GM21825 (cell line): ENCODE data around the gene AMELX.

Source experiments
- ATAC-seq: cut with Tn5 transposase; IDR thresholded peaks from one replicate; pipeline ENCODE4 v1.9.1; 2021; ENCODE audit warnings: mild to moderate bottlenecking, moderate library complexity; ENCODE audit not compliant: unreplicated experiment

Gene AMELX

GRCh38 chrX:11305641-11306040 lies 12.4 kb downstream of the AMELX start:
- ATAC-seq: no peak

GRCh38 chrX:11309220-11309619 lies 16.0 kb downstream of the AMELX start:
- ATAC-seq: no peak

- ATAC-seq: no peak
These were observed 18.5 kb downstream of the AMELX start for GRCh38 chrX:11311706-11312105.

- ATAC-seq: no peak
These were observed 26.8 kb downstream of the AMELX start for GRCh38 chrX:11319806-11320520.

- ATAC-seq: no peak
These were observed 28.8 kb downstream of the AMELX start for GRCh38 chrX:11321986-11322385.

GRCh38 chrX:11328134-11328533 lies 34.9 kb downstream of the AMELX start:
- ATAC-seq: no peak

- no peak for ATAC-seq
These were observed 35.8 kb downstream of the AMELX start for GRCh38 chrX:11329021-11329420.

- no peak for ATAC-seq
These were observed 38.6 kb downstream of the AMELX start for GRCh38 chrX:11331788-11332187.

- no peak for ATAC-seq
These were observed 41.0 kb downstream of the AMELX start for GRCh38 chrX:11334165-11334564.

- no peak for ATAC-seq
These were observed 43.0 kb downstream of the AMELX start for GRCh38 chrX:11336201-11336600.

- ATAC-seq: no peak
These were observed 44.2 kb downstream of the AMELX start for GRCh38 chrX:11337292-11338009.

GRCh38 chrX:11341274-11342201 lies 48.3 kb downstream of the AMELX start:
- peak; percentile 70 for ATAC-seq

GRCh38 chrX:11342673-11343072 lies 49.5 kb downstream of the AMELX start:
- ATAC-seq: no peak

- ATAC-seq: no peak
These were observed 53.0 kb downstream of the AMELX start for GRCh38 chrX:11346121-11346682.

- no peak for ATAC-seq
These were observed 54.1 kb downstream of the AMELX start for GRCh38 chrX:11347300-11347699.

GRCh38 chrX:11349020-11349419 lies 55.8 kb downstream of the AMELX start:
- no peak for ATAC-seq

GRCh38 chrX:11349661-11350337 lies 56.6 kb downstream of the AMELX start:
- no peak for ATAC-seq
